GM21381 (cell line): ENCODE measurements around the gene ALG1L2.
"Not testable (repeated sequence)": the region's sequence is repeated elsewhere in the genome, so short reads cannot be mapped to it uniquely, and the experiment has no call there.

Experiments used
- ATAC-seq: cut with Tn5 transposase; IDR thresholded peaks from one replicate; pipeline ENCODE4 v1.9.1; 2021; ENCODE audit warnings: mild to moderate bottlenecking, moderate library complexity; ENCODE audit not compliant: unreplicated experiment

Gene ALG1L2

DNA sequence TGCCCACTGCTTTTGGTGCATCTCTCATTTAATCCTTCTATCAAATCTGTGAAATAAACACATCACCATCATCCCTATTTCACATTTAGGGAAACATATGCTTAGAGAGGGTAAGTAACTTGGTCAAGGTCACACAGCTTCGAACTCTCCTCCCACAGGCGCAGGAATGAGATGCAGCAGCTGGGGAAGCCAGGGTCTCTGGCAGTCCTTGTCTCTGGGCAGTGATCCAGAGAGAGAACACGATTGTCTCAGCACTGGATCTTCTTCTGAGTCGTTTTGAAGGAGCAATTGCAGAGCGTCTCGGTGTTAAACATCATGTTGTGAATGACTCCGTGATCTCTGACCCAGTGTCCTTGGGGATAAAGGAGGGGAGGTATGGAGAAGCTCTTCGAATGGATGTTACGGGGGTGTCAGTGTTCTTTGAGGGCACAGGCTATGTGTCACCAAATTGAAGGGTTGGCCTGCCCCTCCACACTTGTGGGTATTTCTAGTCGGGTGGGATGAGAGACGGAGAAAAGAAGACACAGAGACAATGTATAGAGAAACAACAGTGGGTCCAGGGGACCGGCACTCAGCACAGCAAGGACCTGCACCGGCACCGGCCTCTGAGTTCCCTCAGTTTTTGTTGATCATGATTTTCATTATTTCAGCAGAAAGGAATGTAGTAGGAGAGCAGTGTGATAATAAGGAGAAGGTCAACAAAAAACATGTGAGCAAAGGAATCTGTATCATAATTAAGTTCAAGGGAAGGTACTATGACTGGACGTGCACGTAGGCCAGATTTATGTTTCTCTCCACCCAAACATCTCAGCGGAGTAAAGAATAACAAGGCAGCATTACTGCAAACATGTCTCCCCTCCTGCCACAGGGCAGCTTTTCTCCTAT, 41.5 kb downstream of the ALG1L2 start:
- not testable (repeated sequence) for ATAC-seq

DNA sequence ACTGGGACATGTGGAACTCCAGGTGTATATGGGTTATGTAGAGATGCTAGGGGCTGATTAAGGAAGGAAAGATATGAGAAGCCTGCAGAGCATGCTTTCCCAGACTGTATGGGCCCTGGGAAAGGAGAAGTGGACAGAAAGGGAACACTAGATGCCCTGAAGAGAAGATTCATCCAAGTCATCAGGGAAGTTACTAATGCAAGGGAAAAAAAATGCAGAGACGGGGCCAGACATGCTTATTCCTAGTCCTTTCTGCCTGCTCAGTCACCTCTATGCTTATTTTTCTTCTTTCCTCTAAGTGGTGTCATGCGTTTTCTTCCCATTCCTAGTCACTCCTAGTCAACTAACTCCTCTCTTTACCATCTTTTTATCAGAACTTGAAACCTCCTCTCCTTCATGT, 43.8 kb downstream of the ALG1L2 start:
- ATAC-seq, result not testable (repeated sequence)

DNA sequence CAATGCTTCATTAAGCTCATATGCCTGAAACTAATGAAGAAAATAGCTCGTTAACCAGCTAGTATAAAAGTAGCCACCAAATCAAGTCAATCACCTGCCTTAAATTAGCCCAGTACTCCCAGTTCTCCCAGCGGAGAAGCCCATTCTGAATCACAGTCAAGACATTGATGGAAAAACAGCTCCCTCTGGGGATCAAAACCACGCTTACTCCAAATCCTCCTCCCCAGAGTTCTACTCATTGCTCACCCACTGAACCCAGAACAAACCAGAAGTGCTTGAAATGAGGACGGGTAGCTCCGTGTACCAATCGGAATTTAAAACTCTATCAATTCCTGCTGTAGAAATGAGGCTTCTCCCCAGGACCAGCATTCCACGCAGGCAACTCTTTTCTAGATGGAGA, 54.7 kb downstream of the ALG1L2 start:
- ATAC-seq, result not testable (repeated sequence)

DNA sequence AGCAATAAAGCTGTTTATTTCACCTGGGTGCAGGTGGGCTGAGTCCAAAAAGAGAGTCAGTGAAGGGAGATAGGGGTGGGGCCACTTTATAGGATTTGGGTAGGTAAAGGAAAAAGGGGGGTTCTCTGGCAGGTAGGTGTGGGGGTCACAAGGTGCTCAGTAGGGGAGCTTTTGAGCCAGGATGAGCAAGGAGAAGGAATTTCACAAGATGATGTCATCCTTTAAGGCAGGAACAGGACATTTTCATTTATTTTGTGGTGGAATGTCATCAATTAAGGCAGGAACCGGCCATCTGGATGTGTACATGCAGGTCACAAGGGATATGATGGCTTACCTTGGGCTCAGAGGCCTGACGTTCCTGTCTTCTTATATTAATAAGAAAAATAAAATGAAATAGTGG, 56.1 kb downstream of the ALG1L2 start:
- not testable (repeated sequence) for ATAC-seq

DNA sequence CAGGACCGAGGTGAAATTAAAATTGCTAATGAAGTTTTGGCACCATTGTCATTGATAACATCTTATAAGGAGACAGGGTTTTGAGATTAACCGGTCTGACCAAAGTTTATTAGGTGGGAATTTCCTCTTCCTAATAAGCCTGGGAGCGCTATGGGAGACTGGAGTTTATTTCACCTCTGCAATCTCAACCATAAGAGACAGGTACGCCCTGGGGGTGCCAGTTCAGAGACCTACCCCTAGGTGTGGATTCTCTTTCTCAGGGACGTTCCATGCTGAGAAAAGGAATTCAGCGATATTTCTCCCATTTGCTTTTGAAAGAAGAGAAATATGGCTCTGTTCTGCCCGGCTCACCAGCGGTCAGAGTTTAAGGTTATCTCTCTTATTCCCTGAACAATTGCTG, 57.4 kb downstream of the ALG1L2 start:
- ATAC-seq, result not testable (repeated sequence)

DNA sequence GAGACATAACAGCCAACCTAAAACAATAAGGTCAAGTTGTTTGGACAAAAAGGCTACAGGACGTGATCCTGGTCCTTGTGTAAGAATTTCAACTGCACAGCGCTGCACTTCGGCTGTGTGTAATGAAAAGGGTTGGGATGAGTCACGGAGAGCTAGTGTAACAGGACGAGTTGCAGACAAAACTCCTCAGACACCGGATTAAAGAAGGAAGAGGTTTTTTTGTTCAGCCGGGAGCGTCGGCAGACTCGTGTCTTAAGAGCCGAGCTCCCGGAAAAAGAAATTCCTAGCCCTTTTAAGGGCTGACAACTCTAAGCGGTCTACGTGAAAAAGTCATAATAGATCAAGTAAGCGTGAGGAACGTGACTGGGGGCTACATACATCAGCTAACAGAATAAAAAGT, 59.1 kb downstream of the ALG1L2 start:
- ATAC-seq, result not testable (repeated sequence)

DNA sequence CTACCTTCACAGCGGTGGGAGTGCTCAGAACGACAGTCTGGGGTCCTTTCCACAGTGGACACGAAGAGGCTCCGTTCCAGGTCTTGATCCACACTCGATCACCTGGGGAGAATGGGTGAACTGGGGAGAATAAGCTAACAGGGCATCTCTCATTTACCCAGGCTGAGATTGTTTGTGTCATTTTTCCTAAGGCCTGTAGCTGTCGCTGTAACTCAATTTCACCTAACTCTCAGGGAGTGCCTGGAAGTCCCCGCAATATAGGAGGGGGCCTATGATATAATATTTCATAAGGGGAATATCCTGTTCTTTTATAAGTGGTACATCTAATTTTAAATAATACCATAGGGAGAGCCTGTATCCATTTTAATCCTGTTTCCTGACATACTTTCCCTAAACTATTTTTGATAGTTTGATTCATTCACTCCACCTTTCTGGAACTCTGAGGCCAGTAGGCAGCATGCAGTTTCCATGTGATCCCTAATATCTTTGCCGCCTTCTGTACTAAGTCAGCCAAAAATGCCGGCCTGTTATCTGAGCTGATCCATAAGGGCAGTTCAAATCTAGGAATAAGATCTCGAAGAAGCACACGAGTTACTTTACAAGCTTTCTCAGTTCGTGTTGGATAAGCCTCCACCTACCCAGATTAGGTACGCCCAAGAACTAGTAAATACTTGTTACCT, 62.2 kb downstream of the ALG1L2 start:
- not testable (repeated sequence) for ATAC-seq

DNA sequence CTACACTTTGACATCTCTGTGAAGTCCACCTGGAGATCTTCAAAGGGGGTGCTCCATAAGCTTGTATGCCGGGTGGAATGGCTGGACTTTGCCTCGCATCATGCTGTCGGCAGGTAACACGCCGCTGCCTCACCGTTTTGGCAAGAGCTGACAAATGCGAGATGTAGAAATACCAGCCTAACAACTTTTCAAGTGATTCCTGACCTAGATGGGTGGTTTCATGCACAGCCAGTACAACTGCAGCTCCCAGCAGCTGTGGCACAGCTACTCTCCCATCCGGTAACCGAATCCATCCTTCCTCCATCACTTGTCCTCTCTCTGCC, 62.7 kb downstream of the ALG1L2 start:
- ATAC-seq, result not testable (repeated sequence)

DNA sequence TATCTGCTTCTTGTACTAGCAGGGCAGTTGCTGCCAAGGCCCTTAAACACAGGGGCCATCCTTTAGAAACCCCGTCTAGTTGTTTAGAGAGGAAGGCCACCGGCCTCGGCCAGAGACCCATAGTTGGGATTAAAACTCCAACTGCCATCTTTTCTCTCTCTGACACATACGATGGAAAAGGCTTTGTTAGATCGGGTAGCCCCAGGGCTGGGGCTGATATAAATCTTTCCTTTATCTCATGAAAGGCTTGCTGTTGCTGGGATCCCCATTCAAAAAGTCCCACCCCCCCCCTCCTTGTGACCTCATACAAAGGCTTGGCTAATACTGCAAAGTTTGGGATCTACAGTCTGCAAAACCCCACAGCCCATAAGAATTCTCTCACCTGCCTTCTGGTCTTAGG, 63.8 kb downstream of the ALG1L2 start:
- ATAC-seq, result not testable (repeated sequence)

DNA sequence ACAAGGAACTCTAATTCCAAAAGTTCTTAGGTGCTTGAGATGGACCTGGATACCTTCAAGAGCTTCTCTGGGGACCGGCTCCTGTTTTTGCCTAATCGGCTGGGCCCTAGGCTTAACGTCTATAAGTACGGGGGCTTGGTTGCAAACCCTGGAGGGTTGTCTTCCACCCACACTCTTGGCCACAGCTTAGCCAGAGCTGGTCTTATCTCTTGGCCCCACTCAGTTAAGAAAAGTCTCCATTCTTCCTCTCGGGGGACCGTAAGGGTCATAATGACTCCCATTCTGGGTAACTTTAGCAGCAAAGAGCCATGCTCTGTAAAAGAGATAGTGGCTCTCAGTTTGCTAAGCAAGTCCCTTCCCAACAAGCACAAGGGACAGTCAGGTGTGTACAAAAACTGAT, 64.8 kb downstream of the ALG1L2 start:
- ATAC-seq, result not testable (repeated sequence)
